ENCODE measurements around the gene DNMT3A.

GRCh38 chr2:25230198-25230947 lies 111.4 kb downstream of the DNMT3A start:
- TF ChIP-seq POLR2A (IDR thresholded peaks at IDR 0.05) (no peak), CTCF (IDR thresholded peaks at IDR 0.05) (no peak)

All from testis (tissue), 2 donors.